UCSD-AML1 (cell line): ENCODE data around the gene PA2G4.
"Not testable (repeated sequence)": the region's sequence is repeated elsewhere in the genome, so short reads cannot be mapped to it uniquely, and the experiment has no call there.

Source experiments
- DNase-seq: peaks from one replicate; lab custom pipeline; 2025; ENCODE audit not compliant: unreplicated experiment; lab: John Stamatoyannopoulos, UW

The PA2G4 gene

DNA sequence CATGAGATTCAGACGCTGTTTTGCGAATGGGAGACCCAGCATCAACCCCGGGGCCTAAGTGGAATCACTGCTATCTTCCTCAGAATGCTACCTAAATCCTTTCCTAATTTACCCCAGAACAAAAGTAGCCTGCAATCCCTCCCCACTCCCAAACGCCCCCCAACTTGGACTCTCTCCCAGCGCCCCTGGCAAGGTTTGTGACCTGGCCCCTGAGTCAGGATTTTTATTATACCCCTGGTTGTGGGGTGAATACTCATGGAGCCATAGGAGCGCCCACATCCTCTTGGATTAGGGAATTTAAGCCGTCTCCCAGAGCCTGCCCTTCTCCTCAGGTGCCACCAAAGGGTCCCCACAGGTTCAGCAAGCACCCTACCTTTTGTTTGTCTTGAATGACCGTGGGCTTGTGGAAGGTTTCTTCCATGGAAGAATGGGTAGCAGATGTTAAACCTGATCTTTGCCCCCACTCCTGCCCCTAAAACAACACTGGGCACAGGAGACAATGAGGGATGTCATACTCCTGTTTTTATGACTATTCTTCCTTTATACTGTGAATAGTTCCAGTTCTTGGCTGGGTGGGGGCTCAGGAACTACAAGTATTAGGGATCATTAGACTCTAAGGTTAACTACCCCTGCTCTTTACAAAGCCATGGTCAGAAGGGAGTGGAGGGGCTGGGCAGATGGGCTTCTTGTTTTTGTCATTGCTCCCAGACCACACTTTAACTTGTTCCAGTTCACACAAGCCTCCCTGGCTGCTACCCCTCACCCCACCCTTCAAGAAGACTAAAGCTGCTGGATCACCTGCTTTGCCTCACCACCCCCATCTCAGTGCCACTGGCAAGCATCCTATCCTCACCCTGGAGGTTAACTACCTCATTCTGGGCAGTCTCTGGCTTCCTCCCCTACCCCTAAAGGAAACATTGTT lies 48.7 kb downstream of the PA2G4 start:
- no peak for DNase-seq

DNA sequence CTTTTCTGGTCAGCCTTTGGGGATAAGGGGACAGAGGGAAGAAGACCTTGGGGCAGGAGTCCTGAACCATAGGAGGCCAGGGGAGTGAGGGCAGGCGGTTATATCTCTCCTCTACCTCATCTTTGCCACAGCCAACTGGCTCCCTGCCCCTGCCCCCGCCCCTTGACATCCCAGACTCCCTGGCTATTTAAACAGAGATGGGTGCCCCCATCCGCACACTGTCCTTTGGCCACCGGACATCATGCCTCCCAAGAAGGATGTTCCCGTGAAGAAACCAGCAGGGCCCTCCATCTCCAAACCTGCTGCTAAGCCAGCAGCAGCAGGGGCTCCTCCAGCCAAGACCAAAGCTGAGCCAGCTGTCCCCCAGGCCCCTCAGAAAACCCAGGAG lies 49.3 kb downstream of the PA2G4 start:
- no peak for DNase-seq

- DNase-seq, result no peak
Measured at GRCh38 chr12:56154246-56154771, 50.0 kb downstream of the PA2G4 start.

DNA sequence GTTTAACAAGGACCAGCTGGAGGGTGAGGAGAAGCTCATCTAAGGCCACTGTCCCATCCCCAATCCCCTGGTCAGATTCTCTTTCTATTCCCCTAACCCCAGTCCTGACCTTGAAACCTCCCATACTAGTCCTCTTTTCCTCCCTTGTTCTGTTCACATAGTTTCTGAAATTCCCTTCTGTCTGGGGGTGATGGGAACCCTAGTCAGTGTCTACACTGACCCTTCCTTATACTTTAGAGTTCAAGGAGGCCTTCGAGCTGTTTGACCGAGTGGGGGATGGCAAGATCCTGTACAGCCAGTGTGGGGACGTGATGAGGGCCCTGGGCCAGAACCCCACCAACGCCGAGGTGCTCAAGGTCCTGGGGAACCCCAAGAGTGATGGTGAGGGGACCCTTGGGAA lies 50.5 kb downstream of the PA2G4 start:
- no peak for DNase-seq

- DNase-seq, result no peak
Measured at GRCh38 chr12:56155256-56155845, 51.0 kb downstream of the PA2G4 start.

- not testable (repeated sequence) for DNase-seq
Measured at GRCh38 chr12:56156464-56157200, 52.3 kb downstream of the PA2G4 start.

DNA sequence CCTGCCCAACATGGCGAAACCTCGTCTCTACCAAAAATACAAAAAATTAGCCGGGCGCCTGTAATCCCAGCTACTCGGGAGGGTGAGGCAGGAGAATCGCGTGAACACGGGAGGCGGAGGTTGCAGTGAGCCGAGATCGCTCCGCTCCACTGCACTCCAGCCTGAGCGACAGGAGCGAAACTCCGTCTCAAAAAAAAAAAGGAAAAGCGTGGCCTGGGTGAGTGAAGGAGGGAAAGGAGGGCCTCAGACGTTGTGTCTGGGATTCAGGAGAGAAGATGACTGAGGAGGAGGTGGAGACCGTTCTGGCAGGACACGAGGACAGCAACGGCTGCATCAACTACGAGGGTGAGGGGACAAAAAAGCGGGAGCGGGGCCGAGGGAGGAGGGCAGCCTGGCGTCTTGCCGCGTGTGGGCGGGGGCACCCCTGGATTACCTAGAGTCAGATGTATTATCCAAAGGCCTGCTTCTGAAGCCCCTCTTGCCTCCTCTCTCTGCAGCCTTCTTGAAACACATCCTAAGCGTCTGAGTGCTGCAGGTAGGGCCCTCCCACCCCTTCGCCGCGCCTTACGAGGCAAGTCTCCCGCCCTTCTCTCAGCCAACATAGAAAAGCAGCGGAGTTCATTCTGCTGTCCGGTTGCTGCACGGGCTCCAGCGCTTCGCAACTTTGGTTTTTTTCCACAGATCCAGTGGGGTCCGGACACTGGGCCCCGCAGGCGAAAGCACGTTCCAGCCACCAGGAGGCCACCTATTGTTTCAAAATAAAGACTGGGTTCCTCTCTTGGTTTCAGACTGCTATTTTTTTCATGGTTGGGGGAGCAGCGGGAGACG lies 53.1 kb downstream of the PA2G4 start:
- peak; percentile 74 for DNase-seq

DNA sequence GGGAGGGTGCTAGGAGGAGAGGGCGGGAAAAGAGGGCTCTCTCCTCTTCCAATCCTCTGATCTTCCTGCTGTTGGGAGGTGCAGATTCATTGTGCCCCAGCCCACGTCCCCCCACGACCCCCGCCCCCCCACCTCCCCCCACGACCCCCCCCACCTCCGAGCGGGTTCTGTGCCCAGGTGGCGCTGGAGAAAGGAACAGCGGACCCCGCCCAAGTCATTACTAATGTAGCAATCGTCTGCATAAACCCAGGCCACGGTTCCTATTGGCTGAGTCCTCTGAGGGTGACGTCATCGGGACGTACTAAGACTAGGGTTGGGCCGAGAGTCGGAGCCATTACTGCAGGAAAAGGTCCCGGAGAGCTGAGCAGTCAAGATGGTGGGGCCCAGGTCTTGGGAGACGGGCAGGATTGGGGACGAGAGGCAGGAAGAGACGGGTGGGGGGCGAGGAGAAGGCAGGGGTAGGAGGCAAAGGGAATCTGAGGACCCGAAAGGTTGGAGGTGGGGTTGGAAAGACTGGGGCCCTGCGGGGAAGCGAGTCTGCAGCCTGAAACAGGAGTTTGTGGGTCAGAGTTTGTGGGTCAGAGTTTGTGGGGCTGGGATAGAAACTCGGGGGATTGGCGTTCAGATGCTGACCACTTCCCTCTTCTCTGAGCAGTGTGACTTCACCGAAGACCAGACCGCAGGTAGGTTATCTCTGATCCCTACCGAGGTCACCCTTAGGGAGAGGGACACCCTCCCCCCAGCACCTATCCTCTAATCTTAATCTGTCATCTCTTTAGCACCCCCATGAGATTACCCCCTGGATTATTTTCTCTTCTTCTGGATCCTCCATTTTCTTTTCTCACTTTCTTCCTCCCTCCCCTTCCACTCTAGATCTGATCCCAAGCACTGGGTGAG lies 53.9 kb downstream of the PA2G4 start, which contains the start of gene MYL6:
MYL6 (plus strand) TSS at position 331 of the 897 bp plus-strand sequence; CDS start at position 374, 43 bp downstream.
- DNase-seq, result peak; percentile 86

DNA sequence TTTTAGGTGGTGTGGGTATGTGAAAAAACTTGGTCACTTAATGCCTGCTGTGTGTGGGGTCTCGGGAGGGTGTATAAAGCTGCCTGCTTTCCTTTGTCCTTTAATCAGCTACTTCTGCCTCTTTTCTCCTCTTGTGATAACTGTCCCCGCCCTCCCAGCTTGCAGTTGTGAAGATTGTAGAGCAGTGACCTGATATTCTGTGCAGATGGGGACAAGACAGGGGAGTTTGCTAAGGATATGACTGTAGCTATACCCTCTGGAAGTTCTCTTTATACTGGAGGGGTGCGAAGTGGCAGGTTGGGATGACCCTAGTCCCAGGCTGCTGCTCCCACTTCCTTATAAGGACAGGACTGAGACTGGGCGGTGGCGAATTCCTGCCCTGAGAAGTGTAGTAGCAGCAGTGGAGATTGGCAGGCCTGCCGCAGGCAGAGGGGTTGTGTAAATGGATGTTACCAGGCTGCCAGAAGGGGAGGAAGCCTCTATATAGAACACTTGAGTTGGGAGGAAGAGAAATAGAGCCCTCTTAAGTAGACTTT lies 54.6 kb downstream of the PA2G4 start:
- peak; percentile 55 for DNase-seq

- no peak for DNase-seq
Measured at GRCh38 chr12:56159482-56160192, 55.3 kb downstream of the PA2G4 start.

- no peak for DNase-seq
Measured at GRCh38 chr12:56160193-56160763, 55.9 kb downstream of the PA2G4 start.

DNA sequence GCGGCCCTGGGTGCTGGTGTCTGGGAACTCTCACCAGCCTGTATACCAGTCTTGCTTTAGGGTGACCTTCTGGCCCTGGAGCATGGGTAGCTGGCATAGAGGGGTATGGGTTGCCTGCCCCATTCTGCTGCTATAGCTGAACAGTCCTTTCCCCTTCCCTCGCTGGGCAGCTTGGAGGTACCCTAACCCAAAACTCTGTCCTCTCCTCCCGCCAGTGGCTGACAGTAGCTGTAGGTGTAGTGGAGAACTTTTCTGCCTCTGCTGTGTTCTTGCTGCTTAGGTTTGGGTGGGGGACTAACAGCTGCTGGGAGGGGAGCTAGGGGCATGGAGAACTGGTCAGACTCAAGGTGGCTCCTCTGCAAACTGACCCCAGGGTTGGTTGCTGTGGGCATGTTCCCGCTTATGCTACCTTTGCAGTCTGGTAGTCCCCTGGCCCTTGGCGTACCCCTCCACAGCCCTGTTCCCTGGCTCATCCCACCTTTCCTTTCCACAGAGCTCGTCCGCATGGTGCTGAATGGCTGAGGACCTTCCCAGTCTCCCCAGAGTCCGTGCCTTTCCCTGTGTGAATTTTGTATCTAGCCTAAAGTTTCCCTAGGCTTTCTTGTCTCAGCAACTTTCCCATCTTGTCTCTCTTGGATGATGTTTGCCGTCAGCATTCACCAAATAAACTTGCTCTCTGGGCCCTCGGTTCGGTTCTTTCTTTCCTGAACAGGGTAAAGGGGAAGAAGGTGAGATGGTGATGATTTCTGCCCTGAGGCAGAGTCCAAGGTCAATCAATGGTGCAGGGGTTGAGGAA lies 56.7 kb downstream of the PA2G4 start:
- DNase-seq, result no peak

GRCh38 chr12:56161690-56162351 lies 57.5 kb downstream of the PA2G4 start:
- no peak for DNase-seq

- no peak for DNase-seq
Measured at GRCh38 chr12:56162468-56163290, 58.3 kb downstream of the PA2G4 start.
